Osteoblast (primary cell): ENCODE measurements around the gene TSPYL6. TPM values are rescaled to one million over a fixed set of nuclear protein-coding genes. Genes with fewer than 3 reads are reported as not detected.

Source experiments
- DNase-seq: peaks from one replicate; pipeline ENCODE4 v3.0.0; 2011; ENCODE audit warnings: low spot score, mixed read lengths; ENCODE audit not compliant: insufficient read length; ENCODE audit errors: missing footprints
- H2AFZ ChIP-seq: 2 replicates; pipeline ENCODE4 v1.6.0; 2011; ENCODE audit warnings: mild to moderate bottlenecking, low read length
- H3K27ac ChIP-seq: 2 replicates; pipeline ENCODE4 v1.5.1; 2011; ENCODE audit warnings: mild to moderate bottlenecking, low read depth, low read length, moderate library complexity
- H3K27me3 ChIP-seq: 2 replicates; pipeline ENCODE4 v1.6.0; 2012; ENCODE audit warnings: mild to moderate bottlenecking, control low read depth, inconsistent platforms, low read length, moderate library complexity; ENCODE audit not compliant: insufficient read depth
- H3K36me3 ChIP-seq: 2 replicates; pipeline ENCODE4 v1.5.1; 2011; ENCODE audit warnings: mild to moderate bottlenecking, low read length, control low read depth, moderate library complexity; ENCODE audit not compliant: insufficient read depth
- H3K4me1 ChIP-seq: 2 replicates; pipeline ENCODE4 v1.5.1; 2011; ENCODE audit warnings: mild to moderate bottlenecking, low read length, control low read depth, moderate library complexity; ENCODE audit not compliant: insufficient read depth
- H3K4me2 ChIP-seq: 2 replicates; pipeline ENCODE4 v1.6.0; 2011; ENCODE audit warnings: mild to moderate bottlenecking, low read length; ENCODE audit not compliant: insufficient read depth
- H3K4me3 ChIP-seq: fragments of 200-600 bp; sonication (generic); 3 replicates; pipeline ENCODE4 v1.5.1; 2012; ENCODE audit warnings: mild to moderate bottlenecking, low read length, inconsistent platforms; ENCODE audit not compliant: insufficient read depth
- H3K79me2 ChIP-seq: 2 replicates; pipeline ENCODE4 v1.6.0; 2012; ENCODE audit warnings: mild to moderate bottlenecking, low read length, control low read depth, inconsistent platforms; ENCODE audit not compliant: insufficient read depth
- H3K9me3 ChIP-seq: 2 replicates; pipeline ENCODE4 v1.5.1; 2011; ENCODE audit warnings: low read depth, low read length, control low read depth
- H4K20me1 ChIP-seq: 2 replicates; pipeline ENCODE4 v1.6.0; 2012; ENCODE audit warnings: mild to moderate bottlenecking, low read length, control low read depth; ENCODE audit not compliant: insufficient read depth
- total RNA-seq: library from RNA; depleted of rRNA; stranded (reverse); fragments of >200 nt; gene quantifications from 2 replicates; pipeline ENCODE4 v1.2.3, GENCODE V29; 2012
- TF ChIP-seq, protein P1 (sequence below): IDR thresholded peaks from 2 replicates; pipeline ENCODE4 v1.5.1; 2011; ENCODE audit warnings: mild to moderate bottlenecking, low read depth, low read length, moderate library complexity; ENCODE audit errors: extremely low read depth

The TSPYL6 gene
- total RNA-seq, 1 donor = not detected

DNA sequence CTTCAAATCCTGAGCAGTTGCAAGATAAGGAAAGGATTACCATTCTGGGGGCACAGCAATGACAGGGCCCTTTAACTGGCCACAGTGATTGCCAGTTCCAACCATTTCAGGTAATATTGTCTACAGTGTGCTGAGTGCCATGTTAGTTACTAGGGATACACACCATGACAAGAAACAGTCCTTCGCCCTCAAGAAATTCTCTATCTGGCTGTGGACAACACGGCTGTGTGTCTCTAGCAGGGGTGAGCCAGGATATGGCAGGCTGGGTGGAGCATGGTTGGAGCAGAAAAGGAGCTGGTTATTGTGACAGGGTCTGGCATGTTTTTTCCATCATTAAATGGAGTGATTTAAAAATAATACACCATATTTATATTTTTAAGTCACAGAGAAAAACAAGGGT lies 31.0 kb downstream of the TSPYL6 start:
- Histone ChIP-seq H3K9me3 (no peaks in the 10 kb centered on the region), H3K27ac (no peak overlapping the region), H3K79me2 (no peaks in the 10 kb centered on the region), H3K27me3 (no peaks in the 10 kb centered on the region), H3K4me1 (peaks cover 2% of the 10 kb centered on the region), H3K4me3 (no peak overlapping the region), H3K36me3 (no peaks in the 10 kb centered on the region), H3K4me2 (no peak overlapping the region), H2AFZ (no peak overlapping the region), H4K20me1 (no peaks in the 10 kb centered on the region)
- DNase-seq = no peak
- TF ChIP-seq, protein P1, sequence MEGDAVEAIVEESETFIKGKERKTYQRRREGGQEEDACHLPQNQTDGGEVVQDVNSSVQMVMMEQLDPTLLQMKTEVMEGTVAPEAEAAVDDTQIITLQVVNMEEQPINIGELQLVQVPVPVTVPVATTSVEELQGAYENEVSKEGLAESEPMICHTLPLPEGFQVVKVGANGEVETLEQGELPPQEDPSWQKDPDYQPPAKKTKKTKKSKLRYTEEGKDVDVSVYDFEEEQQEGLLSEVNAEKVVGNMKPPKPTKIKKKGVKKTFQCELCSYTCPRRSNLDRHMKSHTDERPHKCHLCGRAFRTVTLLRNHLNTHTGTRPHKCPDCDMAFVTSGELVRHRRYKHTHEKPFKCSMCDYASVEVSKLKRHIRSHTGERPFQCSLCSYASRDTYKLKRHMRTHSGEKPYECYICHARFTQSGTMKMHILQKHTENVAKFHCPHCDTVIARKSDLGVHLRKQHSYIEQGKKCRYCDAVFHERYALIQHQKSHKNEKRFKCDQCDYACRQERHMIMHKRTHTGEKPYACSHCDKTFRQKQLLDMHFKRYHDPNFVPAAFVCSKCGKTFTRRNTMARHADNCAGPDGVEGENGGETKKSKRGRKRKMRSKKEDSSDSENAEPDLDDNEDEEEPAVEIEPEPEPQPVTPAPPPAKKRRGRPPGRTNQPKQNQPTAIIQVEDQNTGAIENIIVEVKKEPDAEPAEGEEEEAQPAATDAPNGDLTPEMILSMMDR = no peak

DNA sequence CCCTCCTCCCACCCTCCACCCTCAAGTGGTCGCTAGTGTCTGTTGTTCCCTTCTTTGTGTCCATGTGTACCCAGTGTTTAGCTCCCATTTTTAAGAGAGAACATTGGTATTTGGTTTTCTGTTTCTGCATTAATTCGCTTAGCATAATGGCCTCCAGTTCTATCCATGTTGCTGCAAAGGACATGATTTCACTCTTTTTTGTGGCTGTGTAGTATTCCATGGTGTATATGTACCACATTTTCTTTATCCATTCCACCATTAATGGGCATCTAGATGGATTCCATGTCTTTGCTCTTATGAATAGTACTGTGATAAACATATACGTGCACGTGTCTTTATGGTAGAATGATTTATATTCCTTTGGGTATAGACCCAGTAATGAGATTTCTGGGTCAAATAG lies 42.9 kb downstream of the TSPYL6 start:
- TF ChIP-seq, protein P1 = no peak
- Histone ChIP-seq H3K79me2 (no peaks in the 10 kb centered on the region), H2AFZ (no peak overlapping the region), H3K4me1 (peaks cover 25% of the 10 kb centered on the region), H3K27ac (no peak overlapping the region), H3K4me3 (no peak overlapping the region), H3K9me3 (no peaks in the 10 kb centered on the region), H3K36me3 (no peaks in the 10 kb centered on the region), H4K20me1 (no peaks in the 10 kb centered on the region), H3K4me2 (no peak overlapping the region), H3K27me3 (no peaks in the 10 kb centered on the region)
- no peak for DNase-seq

DNA sequence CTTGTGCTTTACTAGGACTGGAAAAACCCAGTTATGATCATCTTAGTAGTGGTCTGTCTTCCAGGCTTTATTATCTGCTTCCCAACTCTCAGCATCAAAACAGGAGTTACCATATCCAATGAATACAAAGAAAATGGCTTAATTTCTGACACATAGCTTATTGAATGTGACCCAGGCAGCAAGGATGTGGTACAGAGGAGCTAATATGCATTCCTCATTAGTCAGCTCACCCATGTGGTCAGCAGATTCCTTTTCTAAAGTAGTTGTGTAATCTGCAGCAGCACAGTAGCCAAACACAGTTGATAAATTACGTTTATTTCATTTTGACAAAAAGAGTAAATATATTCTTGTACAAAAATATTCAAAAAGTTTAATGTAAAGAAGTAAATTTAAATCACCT lies 43.6 kb downstream of the TSPYL6 start:
- H3K4me2 ChIP-seq = peak overlapping the region; percentile 3
- peak overlapping the region; percentile 43 for H3K27ac ChIP-seq

DNA sequence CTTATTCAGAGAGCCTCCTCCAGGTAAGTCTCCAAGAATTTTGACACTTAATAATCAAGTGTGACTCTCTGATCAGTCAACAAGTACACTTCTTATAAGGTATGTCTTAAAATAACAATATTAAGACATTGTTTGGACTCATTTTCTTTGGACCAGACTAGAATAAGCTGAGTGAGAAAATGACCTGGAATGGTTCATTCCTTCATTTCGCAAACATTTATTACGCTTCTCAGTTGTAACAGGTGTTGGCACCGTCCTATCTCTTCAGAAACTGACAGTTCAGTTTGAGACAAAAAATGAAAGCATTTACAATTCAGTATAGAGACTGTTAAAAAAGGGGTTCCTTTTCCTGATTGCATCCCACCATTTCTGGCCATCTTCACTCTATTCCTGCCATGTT lies 46.6 kb downstream of the TSPYL6 start:
- Histone ChIP-seq H3K27ac (peak overlapping the region; percentile 73), H3K4me2 (peak overlapping the region; percentile 47), H3K4me1 (peaks cover 41% of the 10 kb centered on the region)

More for the DNA sequence above, 43.6 kb downstream of the TSPYL6 start:
- Histone ChIP-seq H3K4me1 (peaks cover 32% of the 10 kb centered on the region), H3K27me3 (no peaks in the 10 kb centered on the region), H2AFZ (no peak overlapping the region), H3K4me3 (no peak overlapping the region), H3K36me3 (no peaks in the 10 kb centered on the region), H3K79me2 (no peaks in the 10 kb centered on the region), H3K9me3 (no peaks in the 10 kb centered on the region), H4K20me1 (no peaks in the 10 kb centered on the region)
- TF ChIP-seq, protein P1 = no peak
- DNase-seq = peak; percentile 55

More for the DNA sequence above, 46.6 kb downstream of the TSPYL6 start:
- H3K4me3 ChIP-seq = no peak overlapping the region
- no peaks in the 10 kb centered on the region for H3K36me3 ChIP-seq
- H2AFZ ChIP-seq = no peak overlapping the region
- H3K27me3 ChIP-seq = no peaks in the 10 kb centered on the region
- no peaks in the 10 kb centered on the region for H3K9me3 ChIP-seq
- H3K79me2 ChIP-seq = no peaks in the 10 kb centered on the region
- TF ChIP-seq, protein P1 = no peak
- H4K20me1 ChIP-seq = no peaks in the 10 kb centered on the region
- no peak for DNase-seq
